AG09319 (cell line): Measurements from ENCODE around the gene COL6A3.

ENCODE experiments used
- DNase-seq: peaks from one replicate; pipeline ENCODE4 v3.0.0-alpha.2; 2010; ENCODE audit warnings: low read depth; ENCODE audit errors: extremely low read depth
- CTCF ChIP-seq: IDR thresholded peaks from 2 replicates; pipeline ENCODE4 v1.5.1; 2011; ENCODE audit warnings: low read depth, mild to moderate bottlenecking, inconsistent platforms, low read length, moderate library complexity

The COL6A3 gene

GRCh38 chr2:237380768-237381167 is 33.2 kb downstream of the COL6A3 start:
- no peak for TF ChIP-seq CTCF
- no peak for DNase-seq

- no peak for TF ChIP-seq CTCF
- no peak for DNase-seq
Observed at GRCh38 chr2:237379636-237380035, 34.3 kb downstream of the COL6A3 start.

- no peak for TF ChIP-seq CTCF
- DNase-seq: no peak
Observed at GRCh38 chr2:237378650-237379049, 35.3 kb downstream of the COL6A3 start.

GRCh38 chr2:237374284-237375060 is 39.5 kb downstream of the COL6A3 start:
- TF ChIP-seq CTCF: no peak
- DNase-seq: no peak

GRCh38 chr2:237371856-237372255 is 42.1 kb downstream of the COL6A3 start:
- no peak for TF ChIP-seq CTCF
- no peak for DNase-seq

- DNase-seq: no peak
- no peak for TF ChIP-seq CTCF
Observed at GRCh38 chr2:237365671-237366070, 48.3 kb downstream of the COL6A3 start.

GRCh38 chr2:237364655-237365054 is 49.3 kb downstream of the COL6A3 start:
- no peak for TF ChIP-seq CTCF

More at GRCh38 chr2:237364655-237365054, 49.3 kb downstream of the COL6A3 start:
- no peak for DNase-seq
